HG03135 (cell line): ENCODE data around the gene METRNL.

Experiments
- ATAC-seq: cut with Tn5 transposase; IDR thresholded peaks from one replicate; pipeline ENCODE4 v1.9.1; 2021; ENCODE audit warnings: mild to moderate bottlenecking, moderate library complexity; ENCODE audit not compliant: unreplicated experiment

The METRNL gene

GRCh38 chr17:83078378-83079351 is 744 bp upstream of the METRNL start:
- no peak for ATAC-seq

- ATAC-seq = peak; percentile 13
Measured at GRCh38 chr17:83079766-83080578, 563 bp downstream of the METRNL start.

GRCh38 chr17:83080579-83080857 is 1.1 kb downstream of the METRNL start:
- no peak for ATAC-seq

GRCh38 chr17:83080858-83081683 is 1.7 kb downstream of the METRNL start:
- ATAC-seq = no peak

GRCh38 chr17:83081684-83082201 is 2.3 kb downstream of the METRNL start:
- no peak for ATAC-seq

GRCh38 chr17:83082424-83082823 is 3.0 kb downstream of the METRNL start:
- no peak for ATAC-seq

- no peak for ATAC-seq
Measured at GRCh38 chr17:83082909-83083367, 3.5 kb downstream of the METRNL start.

GRCh38 chr17:83083368-83084201 is 4.2 kb downstream of the METRNL start:
- ATAC-seq = no peak

GRCh38 chr17:83084214-83084613 is 4.8 kb downstream of the METRNL start:
- ATAC-seq = no peak

GRCh38 chr17:83084621-83085056 is 5.2 kb downstream of the METRNL start:
- no peak for ATAC-seq

GRCh38 chr17:83085103-83085502 is 5.7 kb downstream of the METRNL start:
- no peak for ATAC-seq

- ATAC-seq = no peak
Measured at GRCh38 chr17:83085526-83086198, 6.3 kb downstream of the METRNL start.

GRCh38 chr17:83086199-83086880 is 6.9 kb downstream of the METRNL start:
- no peak for ATAC-seq

GRCh38 chr17:83086907-83087787 is 7.7 kb downstream of the METRNL start:
- ATAC-seq = no peak

- ATAC-seq = no peak
Measured at GRCh38 chr17:83087788-83088360, 8.5 kb downstream of the METRNL start.

- ATAC-seq = no peak
Measured at GRCh38 chr17:83088451-83088850, 9.0 kb downstream of the METRNL start.

- ATAC-seq = no peak
Measured at GRCh38 chr17:83088909-83089308, 9.5 kb downstream of the METRNL start.
